NCI-H2171 treated with DMSO at 0.1 percent for 48 hours (cell line): ENCODE measurements around the gene CAV2.
"Not testable (repeated sequence)": the region's sequence is repeated elsewhere in the genome, so short reads cannot be mapped to it uniquely, and the experiment has no call there.

Experiments
- DNase-seq: peaks from one replicate; lab custom pipeline; 2025; lab: John Stamatoyannopoulos, UW

The CAV2 gene, protein sequence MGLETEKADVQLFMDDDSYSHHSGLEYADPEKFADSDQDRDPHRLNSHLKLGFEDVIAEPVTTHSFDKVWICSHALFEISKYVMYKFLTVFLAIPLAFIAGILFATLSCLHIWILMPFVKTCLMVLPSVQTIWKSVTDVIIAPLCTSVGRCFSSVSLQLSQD

DNA sequence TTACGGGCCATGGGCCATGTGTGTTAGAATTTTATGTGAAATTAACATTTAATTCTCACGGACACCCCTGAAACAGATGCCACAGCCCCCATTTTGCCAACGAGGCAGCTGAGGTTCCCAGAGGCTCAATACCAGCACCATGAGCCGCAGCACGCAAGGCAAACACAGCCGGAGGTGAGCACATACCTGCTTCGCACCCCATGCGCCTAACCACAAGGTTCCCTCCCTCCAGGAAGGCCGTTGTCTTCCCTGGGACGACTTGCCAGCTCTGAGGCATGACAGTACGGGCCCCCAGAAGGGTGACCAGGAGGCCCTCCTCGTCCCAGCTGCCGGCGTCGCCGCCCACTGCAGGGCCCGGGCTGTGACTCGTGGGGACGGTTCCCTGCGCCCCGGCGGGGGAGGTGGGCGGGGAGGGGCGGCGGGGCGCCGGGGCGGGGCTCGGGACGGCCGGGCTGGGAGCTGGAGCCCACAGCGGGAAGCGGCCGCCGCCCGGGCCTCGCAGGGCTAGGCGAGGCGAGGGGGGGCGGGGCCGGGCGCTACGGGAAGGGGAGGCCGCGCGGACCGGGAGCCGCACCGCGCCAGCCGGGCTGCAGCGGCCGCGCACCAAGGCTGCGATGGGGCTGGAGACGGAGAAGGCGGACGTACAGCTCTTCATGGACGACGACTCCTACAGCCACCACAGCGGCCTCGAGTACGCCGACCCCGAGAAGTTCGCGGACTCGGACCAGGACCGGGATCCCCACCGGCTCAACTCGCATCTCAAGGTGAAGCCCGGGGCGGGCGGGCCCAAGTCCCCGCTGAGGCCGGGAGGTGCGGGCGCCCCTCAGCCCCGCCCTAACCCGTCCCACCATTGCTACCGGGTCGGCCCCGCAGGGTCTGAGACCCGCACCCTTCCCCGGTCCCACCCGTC, at the start of gene CAV2:
Gene CAV2 (plus strand): TSS at position 571 of the 910 bp plus-strand sequence. CDS start 44 bp downstream, at position 615.
- DNase-seq, result no peak

DNA sequence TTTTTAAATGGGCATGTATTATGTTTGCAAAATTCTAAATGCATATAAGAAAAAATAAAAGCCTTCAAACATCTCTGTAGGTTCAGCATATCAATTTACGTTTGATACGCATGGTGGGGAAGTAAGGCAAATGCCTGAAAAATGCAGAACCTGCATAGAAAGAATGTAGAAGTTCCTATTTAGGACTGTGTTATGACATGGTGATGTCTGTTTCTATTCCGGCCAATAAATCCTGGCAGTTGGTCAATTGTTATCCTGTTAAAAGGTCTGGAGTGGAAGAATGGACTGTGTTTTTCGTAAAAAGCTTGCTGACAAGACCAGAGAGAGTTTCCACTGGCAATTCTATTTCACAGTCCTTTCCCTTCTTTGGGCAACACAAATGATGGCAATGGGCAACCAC, 49.6 kb upstream of the CAV2 start:
- DNase-seq, result no peak

DNA sequence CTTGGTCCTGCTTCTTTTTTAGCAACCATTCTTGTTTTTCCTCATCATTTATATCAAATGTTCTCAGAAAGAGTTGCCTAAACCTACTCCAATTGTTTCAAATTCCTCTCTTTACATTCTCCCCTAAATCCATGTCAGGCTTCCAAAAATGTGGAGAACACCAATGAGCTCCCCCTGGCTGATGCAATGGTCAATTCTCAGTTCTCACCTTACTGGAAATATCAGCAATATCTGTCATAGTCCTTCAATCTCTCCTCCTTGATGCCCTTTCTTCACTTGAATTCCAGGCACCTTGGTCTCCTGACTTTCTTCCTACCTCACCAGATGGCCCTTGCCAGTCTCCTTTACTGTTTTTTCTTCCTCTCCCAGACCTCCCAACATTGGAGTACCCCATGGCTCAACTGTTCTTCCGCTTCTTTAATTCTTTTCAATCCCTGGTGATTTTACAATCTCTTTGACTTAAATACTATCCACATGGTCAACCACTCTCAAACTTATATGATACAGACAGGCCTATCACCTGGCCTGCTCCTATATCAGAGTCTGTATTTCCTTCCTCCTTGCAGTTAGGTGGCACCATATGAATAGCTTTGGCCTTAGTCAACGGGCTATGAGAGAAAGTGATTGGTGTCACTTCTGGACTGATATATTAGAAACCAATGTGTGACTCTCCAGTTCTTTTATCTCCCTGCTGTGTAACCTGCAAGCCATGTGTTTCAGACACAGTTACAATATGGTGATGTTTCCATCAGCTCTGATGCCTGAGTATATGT, 47.4 kb upstream of the CAV2 start:
- DNase-seq, result no peak

DNA sequence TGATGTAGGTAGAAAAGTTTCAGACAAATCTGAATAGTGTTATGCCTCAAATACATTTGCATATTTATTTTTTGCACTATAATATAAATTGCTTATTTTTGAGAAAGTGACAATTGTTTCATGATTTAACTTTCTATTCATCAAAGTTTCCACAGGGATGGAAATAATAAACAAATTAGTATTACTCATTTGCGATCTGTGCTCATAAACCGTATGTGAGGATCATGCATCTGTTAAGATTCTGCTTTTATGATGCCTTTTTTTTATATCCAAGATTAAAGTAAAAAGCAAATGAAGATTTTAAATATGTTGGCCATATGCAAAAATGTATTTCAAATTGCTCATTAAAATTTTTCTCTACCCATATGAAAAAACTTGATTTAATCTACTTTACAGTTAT, 45.2 kb upstream of the CAV2 start:
- no peak for DNase-seq

DNA sequence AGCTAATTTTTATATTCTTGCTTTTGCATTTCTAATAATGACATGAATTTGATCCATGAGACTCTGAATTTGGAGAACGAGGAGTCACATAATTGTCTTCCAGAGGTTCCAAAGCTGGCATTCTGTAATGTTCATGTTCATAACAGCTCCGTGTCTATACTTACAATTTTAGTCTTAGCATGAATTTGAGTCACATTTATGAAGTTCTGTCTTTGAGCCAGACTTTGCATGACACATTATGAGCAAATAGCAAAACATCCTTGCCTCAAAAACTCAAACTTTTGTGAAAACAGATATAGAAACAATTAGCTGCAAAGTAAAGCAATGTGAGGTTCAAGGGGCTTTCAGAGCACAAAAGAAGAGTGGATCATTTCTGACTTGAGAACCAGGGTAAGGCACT, 44.5 kb upstream of the CAV2 start:
- no peak for DNase-seq

DNA sequence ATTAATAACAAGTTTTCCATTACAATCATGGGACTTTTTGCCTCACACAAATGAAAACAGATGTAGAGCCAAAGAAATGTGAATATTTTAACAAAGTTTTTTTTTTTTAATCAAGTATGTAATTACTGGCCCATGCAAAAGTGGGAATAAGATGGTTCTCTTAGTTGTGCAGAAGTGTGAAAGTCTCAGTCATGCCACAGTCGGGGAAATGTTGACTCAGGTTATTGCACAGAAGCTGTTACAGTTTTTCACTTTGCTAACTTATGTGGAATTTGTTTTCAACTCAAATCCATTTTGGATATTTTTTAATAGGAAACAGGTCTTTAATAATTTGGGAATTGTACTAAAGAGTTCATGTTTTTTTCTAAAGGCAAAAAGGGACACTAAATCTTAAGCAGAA, 44.0 kb upstream of the CAV2 start:
- DNase-seq, result no peak

DNA sequence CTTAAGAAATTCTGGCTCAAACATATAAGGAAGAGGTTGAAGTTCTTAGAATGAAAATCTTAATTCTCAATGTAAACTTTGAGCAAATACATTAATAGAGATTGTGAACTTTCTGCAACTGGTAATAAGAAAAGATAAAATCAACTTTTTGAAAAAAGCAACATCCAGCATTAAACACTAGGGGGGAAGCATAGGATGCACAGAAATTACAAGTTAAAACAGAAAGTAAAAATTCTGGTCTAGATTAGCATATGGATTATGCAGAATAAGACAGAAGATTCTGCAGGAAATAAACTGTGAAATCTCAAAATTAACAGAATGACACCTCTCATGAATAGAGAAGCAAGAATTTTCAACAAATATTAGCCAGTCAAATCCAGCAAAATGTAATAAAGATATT, 38.0 kb upstream of the CAV2 start:
- no peak for DNase-seq

DNA sequence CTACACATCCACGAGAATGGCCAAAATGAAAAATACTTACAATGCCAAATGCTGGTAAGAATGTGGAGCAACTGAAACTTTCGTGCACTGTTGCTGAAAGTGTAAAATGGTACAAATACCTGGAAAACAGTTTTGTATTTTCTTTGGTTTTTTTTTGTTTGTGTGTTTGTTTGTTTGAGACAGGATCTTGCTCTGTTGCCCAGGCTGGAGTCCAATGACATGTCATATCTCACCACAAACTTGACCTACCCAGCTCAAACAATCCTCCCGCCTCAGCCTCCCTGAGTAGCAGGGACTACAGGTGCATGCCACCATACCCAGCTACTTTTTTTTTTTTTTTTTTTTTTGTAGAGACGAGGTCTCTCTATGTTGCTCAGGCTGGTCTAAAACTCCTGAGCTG, 35.6 kb upstream of the CAV2 start:
- no peak for DNase-seq

DNA sequence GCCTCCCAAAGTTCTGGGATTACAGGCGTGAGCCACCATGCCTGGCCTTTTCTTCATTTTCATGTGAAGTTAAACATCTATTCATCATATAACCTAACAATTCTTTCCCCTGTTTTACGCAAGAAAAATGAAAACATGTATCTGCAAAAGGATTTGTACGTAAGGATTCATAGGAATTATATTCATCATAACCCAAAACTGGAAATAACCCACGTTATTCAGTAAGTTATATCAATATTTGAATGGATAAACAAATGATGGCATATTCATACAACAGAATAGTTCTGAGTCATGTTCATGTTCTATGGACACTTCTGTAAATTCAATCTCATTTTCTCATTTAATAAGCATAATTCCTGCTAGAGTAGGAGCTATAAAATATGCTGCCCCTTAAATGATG, 35.2 kb upstream of the CAV2 start:
- no peak for DNase-seq

DNA sequence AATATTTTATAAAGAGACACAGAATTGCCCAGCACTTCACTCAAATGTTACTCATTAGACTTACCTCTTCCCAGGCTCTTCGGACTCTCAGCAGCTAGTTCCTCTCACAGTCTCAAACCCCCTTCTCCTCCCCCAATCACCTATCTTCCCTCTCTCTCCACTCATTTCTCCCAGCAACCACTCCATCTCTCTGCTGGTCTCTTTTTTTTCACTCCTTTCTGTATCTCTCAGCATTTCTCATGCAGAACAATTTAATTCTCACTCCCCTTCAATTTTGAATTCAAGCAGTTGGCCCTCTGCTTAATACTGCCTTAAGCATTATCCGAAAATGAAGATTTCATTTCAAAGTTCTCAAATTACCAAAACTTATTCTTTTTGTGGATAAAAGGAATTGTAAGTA, 34.4 kb upstream of the CAV2 start:
- DNase-seq, result no peak

DNA sequence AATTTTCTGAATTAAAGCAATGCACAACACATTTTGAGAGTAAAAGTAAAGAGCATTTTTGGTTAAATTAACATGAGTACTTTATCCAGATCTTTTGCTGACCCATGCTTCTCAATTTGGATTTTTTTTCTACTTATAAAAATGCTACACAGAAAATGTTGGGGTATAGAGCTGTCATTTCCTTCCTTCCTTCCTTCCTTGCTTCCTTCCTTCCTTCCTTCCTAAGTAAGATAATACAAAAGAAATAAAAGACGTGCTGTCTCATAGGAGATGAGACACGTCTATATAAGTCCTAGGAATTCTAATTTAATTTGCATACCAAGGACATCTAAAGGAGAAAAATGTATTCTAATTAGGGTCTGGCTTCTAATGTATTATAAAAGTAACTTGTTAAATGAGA, 31.0 kb upstream of the CAV2 start:
- DNase-seq, result no peak

DNA sequence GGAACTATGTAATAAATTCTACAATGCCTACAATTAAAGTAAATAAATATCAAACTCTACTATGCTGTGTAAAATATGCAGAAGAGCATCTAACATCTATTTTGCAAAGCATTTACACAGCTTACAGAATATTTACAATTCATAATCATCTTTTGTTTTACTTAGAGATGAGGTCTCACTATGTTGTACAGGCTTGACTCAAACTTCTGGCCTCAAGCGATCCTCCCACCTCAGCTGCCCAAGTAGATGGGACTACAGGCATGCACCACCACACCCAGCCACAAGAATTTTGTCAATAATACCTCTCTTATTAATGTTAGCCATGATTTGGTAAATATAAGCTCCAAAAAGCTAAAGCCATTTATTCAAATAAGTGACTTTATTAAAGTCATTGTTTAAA, 21.9 kb upstream of the CAV2 start:
- no peak for DNase-seq

DNA sequence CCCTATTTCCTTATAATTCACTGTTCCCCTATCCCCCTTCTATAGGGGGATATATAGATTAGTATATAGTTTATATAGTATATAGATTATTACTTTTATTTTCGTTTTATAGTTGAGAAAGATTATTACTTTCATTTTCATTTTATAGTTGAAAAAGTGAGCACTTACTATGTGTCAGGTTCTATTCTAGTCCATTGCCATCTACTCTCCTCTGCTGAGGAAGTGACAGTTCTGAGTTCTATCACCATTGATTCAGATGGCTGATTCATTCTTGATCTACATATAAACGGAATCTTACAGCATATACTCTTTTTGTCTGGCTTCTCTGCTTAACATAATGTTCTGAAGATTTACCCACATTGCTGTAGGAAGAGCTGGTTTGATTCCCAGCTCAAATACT, 20.7 kb upstream of the CAV2 start:
- DNase-seq, result no peak

DNA sequence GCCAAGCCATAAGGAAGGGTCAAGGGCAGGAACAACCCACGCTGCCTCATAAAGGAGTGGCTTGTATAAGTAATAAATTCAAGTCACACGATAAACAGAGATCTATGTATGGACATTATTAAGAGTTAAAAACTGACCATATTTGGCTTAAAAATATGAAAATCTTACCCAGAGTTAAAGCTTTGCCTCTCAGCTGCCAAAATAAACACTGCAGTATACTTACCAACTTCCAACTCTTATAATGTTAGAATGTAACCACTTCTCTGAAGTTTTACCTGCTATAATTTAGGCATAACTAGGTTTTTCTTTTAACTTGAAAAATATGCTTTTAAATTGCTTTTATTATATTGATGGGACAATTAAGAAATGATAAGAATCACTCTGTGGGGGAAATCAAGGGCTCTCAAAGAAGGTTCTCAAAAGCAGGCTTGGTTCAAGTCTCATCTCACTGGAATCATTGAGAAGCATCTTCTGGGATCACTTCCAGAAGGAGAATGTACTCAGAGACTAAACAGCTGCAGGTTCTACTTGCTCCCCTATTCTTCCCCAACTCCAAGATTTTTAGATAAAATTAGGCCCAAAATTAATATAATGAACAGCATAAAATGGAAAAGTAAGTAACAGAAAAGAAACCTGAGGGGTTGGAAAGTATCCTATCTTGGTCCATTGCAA, 16.1 kb upstream of the CAV2 start:
- no peak for DNase-seq

DNA sequence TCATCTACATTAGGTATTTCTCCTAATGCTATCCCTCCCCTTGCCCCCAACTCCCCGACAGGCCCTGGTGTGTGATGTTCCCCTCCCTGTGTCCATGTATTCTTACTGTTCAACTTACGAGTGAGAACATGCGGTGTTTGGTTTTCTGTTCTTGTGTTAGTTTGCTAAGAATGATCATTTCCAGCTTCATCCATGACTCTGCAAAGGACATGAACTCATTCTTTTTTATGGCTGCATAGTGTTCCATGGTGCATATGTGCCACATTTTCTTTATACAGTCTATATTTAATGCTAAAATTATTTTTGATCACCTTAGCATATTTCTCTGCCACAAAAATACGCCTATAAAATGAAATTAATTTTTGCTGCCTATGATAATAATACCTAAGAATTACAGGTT, 15.1 kb upstream of the CAV2 start:
- DNase-seq, result not testable (repeated sequence)

DNA sequence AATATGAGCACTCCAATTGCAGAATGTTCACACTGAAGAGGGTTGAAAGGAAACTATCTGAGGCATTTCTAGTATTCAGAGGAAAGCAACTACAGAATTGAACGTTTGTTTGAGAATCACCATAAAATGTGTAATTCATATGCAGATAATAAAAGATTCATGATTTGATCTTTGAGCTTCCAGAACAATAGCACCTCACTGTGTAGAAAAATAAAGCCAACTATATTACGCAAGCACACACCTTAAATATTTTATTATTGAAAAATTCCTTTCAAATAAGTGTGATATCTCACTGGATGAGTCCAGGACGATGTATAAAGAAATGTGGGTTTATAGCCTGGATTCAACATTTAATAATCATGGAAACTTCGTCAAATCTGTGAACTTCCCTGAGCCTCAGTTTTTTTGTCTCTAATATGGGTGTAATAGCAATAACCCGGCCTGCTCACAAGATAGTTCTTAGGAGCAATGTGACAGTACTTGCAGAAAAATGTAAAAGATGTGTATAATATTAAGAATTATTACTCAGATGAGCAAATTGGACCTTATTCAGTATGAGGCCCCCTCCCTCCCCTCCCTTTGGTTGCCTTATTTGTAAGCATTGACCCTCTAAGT, 11.5 kb upstream of the CAV2 start:
- no peak for DNase-seq

DNA sequence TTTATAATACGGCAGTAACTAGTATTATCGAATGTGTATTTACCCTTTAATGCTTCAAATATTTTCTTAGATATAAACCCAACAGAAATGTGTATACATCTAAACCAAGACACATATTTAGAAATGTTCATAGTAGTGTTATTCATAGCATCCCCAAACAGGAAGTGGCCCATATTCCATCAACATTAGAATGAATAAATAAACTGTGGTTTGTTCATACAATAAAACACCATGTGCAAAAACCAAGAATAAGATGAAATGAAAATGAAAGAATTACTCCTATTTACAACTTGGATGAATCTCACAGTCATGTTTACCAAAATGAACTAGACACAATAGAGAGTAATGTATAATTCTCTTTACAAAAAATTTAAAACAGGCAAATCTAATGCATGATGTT, 9.2 kb upstream of the CAV2 start:
- DNase-seq, result no peak

DNA sequence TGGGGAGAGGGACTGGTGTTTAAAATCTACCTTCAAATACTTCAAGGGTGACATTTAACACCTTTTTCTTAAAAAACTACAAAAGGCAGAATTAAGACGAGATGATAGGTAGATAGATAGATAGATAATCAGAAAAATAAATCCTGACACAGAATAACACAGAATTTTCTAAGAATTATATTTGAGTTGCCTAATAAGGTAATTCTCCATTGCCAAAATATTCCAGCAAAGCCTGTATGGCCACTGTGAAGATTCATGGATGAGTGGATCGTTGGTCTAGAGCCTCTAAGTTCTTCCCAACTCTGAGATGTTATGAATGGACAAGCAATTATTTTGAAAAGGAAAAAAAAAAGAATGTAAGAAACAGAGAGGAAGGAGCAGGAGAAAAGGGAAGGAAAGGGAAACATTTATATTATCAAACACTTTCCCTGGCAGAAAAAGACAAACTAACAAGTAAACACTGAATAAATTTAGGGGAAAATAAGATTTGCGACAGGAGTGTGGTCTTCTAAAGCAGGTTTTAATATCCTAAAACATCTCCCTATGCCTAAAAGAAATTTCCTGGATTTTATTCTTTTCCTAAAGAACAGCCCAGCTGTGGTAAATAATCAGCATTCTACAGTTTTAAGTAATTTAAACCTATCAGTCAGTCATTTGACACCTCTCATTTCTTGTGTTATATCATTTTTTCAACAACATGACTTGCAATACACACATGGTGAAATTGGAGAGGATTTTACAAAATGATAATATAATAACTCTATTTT, 7.5 kb upstream of the CAV2 start:
- no peak for DNase-seq

DNA sequence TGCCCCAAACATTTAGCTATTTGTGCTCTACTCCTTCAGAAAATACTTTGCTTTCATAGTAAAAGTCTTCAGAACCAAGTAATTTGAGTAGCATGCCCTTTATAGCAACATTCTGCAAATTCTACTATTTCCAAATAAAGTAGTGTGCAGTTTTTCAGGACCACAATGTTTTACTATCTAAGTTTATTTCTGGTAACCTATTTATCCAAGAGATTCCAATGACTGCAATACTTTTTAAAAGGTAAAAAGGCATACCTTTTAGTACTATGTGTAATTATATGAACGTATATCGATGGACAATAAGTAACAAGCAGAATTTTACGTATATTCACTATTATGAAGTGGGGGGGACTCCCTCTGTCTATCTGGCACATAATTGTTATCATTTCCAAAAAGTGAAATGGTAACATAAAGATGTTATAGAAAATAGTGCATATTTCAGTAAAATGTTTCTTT, 6.9 kb upstream of the CAV2 start:
- no peak for DNase-seq

DNA sequence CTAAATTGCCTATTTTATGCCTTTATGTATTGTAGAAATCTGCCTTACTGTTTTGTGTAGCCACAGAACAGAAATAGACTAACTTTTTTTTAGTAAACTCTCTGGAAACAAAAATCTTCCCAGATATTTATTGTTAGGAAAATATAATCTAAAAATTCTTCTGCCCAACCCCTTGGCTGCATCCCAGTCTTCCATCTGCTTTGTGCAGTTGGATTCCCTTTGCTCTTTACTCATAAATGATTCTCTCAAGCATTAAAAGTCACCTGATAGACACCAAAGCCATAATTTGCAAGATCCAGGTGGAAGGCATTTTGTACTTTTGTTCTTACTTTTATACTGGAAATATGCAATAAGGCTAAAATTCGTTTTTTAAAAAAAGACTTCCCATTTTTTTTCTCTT, 6.1 kb upstream of the CAV2 start:
- no peak for DNase-seq

DNA sequence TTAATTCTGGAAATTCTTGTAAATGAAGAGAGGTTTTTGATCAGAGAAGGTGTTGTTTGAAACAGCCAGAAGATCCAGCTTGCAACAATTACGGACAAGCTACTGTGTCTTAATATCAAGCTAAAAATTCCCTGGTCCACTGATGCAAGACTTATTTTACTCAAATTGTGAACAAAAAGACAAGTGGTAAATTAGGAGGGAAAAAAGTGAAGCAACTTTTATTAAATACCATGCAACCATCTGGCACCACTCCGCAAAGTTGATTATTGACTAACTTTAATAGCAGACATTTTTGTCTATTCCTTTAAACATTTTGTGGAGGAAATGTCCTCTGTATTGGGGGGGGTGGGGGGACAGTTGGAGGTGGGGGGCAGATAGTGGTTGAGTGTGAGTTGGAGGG, 5.1 kb upstream of the CAV2 start:
- DNase-seq, result no peak
